ENCODE results near the gene VPS13D.

The VPS13D gene

GRCh38 chr1:12415038-12415466, 185.2 kb downstream of the VPS13D start:
- FAIRE-seq (no peak), DNase-seq (ENCODE audit: insufficient read length, low spot score) (no peak)

- DNase-seq (ENCODE audit: insufficient read length, low spot score) (no peak), FAIRE-seq (no peak)
These were observed 186.3 kb downstream of the VPS13D start for GRCh38 chr1:12416101-12416500.

GRCh38 chr1:12416744-12417143, 186.9 kb downstream of the VPS13D start:
- DNase-seq (ENCODE audit: insufficient read length, low spot score) (no peak), FAIRE-seq (no peak)

- FAIRE-seq = no peak
- DNase-seq (ENCODE audit: insufficient read length, low spot score) = no peak
These were observed 187.6 kb downstream of the VPS13D start for GRCh38 chr1:12417389-12417788.

DNA sequence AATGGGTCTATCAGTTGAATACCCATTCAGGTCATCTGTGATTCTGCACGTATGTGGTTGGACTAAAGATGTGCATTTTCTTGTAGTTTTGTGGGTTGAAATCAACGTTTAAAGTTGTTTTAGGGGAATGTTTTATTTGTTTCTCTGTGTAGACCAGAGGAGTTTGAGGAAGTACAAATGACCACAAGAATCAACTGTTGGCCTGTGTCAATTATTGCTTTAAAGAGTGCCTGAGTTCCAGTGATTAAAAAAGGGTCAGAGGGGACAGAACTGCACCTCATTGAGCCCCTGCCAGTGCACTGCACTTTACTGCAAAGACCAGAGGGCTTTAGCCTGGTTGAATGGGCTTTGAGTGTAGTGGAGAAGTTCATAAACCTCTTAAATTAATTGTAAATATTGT, 190.3 kb downstream of the VPS13D start:
- FAIRE-seq = no peak

GRCh38 chr1:12422488-12422887, 192.7 kb downstream of the VPS13D start:
- FAIRE-seq (no peak), DNase-seq (ENCODE audit: insufficient read length, low spot score) (no peak)

More for the DNA sequence above, 190.3 kb downstream of the VPS13D start:
- DNase-seq (ENCODE audit: insufficient read length, low spot score) = no peak

DNA sequence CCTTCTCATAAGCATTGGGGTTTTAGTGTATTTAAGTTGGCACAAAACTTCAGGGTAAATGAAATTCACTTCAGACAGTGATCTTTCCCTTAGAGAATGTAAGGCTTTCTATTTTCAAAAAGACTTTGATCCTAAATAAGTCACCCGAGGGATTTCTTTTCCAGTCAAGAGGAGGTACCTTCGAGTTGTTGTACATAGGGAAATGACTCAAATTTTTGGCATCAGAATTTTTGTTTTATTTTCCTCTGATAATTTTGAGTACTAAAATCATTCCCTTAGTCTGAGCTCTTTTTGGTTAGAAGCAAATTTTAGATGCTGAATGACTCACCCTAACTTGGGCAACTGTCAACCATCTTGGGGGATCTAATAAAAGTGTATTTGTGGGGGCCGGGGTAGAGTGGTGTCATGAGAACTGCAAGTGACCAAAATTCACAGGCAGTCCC, 194.3 kb downstream of the VPS13D start:
- DNase-seq (ENCODE audit: insufficient read length, low spot score) (no peak), FAIRE-seq (no peak)

DNA sequence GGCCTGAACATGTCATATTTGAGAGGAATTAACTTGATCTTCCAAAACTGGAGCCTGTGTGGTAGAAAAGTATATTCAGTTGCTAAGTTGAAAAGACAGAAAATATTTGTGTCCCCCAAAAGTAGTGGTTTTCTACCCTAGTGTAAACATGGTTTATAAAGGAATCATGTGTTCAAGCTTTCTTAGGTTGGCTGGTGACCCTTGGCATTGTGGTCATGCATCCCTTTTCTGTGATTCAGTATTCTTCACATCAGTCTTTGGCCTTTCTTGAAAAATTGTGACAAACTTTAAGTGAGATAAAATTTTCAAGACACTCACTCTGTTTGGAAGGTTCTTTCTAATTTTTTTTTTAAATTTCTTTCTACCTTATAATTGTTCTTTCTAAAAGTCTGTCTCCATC, 195.0 kb downstream of the VPS13D start:
- DNase-seq (ENCODE audit: insufficient read length, low spot score) (no peak), FAIRE-seq (no peak)

- FAIRE-seq (no peak), DNase-seq (ENCODE audit: insufficient read length, low spot score) (no peak)
These were observed 196.2 kb downstream of the VPS13D start for GRCh38 chr1:12426030-12426429.

- no peak for FAIRE-seq
These were observed 198.5 kb downstream of the VPS13D start for GRCh38 chr1:12428334-12428733.

DNA sequence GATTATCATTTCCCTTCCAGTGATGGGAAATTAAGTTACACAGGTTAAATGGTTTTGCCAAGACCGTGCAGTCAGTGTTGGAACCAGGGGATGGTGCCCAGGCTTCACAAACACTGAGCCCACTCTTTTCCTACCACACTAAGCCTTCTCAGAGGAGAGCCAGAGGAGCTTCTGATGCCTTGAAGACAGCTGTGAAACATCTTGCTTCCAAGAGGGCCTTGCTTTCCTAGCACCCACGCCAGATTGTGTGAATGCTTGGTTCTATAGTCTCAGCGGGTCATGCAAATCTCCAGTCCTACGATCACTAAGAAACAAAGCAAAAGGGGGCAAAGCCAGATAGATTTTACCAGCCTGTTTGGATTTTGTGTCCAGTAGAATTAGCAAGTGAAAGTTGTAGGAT, 200.7 kb downstream of the VPS13D start:
- no peak for FAIRE-seq
- DNase-seq (ENCODE audit: insufficient read length, low spot score) = no peak

More at GRCh38 chr1:12428334-12428733, 198.5 kb downstream of the VPS13D start:
- no peak for DNase-seq (ENCODE audit: insufficient read length, low spot score)

DNA sequence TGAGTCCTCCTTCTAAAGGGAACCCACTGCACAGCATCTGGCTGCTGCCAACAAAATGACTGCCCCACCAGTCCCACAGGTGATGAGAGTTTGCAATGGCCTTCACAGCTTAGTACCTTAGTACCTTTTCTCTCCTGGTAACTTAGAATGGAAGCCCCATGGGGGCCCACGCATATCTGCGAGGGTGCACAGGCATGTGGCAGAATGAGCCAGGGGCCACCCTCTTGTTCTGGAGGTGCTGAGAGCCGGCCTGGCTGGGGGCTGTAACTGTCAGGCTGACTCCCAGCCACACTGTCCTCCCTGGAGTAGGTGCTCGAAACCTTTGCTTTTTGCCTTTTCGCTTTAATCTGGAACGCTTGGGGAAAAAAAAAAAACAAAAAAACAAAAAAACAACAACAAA, 203.1 kb downstream of the VPS13D start:
- DNase-seq (ENCODE audit: insufficient read length, low spot score) (no peak), FAIRE-seq (no peak)

DNA sequence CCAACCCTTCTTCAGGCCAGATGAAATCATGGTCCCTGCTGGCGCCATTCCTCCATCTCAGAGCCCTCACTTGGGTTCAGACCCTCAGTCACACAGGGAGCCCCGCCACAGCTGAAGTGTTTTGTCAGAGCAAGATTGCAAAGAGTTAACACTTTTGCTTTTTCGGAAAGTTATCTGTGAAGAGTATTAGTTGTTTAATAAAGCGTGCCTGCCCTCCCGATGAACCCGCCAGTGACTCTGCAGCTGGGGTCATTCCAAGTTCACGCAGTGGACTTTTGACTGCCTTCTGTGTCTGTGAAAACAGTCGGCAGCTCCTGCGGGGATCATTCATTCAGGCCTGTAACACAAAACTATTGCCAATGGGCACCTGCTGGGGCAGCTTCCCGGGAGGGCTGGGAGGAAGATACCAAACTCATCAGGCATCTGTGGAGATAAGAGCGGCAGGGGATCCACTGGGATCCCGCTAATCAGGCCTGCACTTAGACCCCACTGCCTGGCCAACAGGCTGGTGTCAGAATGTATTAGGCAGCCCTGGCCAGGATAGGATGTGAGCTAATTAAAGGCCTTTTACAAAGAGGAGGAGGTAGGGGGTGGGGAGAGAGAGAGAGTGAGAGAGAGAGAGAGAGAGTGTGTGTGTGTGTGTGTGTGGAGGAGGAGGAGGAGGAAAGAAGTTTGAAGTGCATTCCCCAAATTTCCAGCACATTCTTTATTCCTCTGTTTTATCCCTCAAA, 203.7 kb downstream of the VPS13D start:
- no peak for DNase-seq (ENCODE audit: insufficient read length, low spot score)

DNA sequence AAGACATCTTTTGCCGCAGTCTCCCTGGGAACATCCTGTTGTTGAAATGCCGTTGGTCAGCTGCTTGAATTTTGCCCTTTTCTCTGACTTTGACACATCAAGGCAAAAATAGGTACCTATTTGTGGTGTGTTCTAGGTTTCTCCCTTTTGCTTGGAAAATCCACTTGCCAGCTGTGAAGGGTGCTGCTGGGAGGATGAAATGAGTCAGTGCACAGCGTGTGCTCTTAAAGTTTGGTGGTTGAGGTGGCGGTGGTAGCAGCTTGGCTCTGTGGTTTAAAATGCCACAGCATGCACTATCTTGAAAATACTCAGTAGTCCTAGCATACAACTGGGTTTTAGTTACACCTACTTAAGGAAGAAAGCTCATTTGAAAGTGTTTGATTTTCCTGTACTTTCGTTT, 204.3 kb downstream of the VPS13D start:
- no peak for DNase-seq (ENCODE audit: insufficient read length, low spot score)
- FAIRE-seq = no peak

More for the DNA sequence above, 203.7 kb downstream of the VPS13D start:
- no peak for FAIRE-seq

DNA sequence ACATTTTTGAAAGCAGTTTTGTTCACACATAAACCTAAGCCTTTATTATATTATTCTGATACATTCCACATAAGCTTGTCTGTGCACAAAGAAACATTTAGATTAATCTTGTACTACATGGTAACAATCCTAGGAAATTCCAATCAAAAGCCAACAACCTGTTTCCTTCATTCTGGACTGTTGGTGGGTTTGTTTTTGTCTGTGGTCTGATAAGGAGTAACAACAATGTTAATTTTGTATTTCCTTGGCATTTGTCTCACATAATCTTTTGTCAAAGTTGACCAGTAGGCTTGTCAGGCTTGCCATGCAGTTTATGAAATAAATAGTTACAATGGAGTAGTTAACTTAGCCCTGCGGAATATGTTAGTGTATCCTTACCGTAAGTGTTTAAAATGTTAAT, 204.9 kb downstream of the VPS13D start:
- FAIRE-seq = no peak
- DNase-seq (ENCODE audit: insufficient read length, low spot score) = no peak

- FAIRE-seq (no peak), DNase-seq (ENCODE audit: insufficient read length, low spot score) (no peak)
These were observed 206.0 kb downstream of the VPS13D start for GRCh38 chr1:12435639-12436344.

- FAIRE-seq (no peak), DNase-seq (ENCODE audit: insufficient read length, low spot score) (no peak)
These were observed 206.5 kb downstream of the VPS13D start for GRCh38 chr1:12436345-12436658.

GRCh38 chr1:12436817-12437599, 207.2 kb downstream of the VPS13D start:
- no peak for DNase-seq (ENCODE audit: insufficient read length, low spot score)
- no peak for FAIRE-seq

- FAIRE-seq (no peak), DNase-seq (ENCODE audit: insufficient read length, low spot score) (no peak)
These were observed 207.8 kb downstream of the VPS13D start for GRCh38 chr1:12437629-12438028.

- no peak for DNase-seq (ENCODE audit: insufficient read length, low spot score)
- FAIRE-seq = no peak
These were observed 208.6 kb downstream of the VPS13D start for GRCh38 chr1:12438349-12438924.

DNA sequence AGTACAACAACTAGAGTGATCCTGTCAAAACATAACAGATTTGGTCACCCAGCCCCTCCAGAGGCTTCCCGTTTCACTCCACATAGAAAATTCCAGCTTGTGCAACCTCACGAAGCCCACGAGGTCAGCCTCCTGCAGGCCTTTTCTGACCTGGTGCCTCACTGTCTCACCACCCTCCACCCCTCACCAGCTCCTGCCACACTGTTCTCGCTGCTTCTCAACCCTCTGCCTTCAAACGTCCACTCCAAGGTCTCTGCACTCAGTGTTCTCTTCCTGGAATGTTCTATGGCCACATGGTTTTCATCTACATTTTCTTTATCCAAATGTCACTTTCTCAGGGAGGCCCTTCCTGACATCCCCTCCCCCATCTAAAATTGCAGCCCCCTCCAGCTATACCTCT, 209.2 kb downstream of the VPS13D start:
- FAIRE-seq (no peak), DNase-seq (ENCODE audit: insufficient read length, low spot score) (no peak)

Data from HTR-8/SVneo (cell line).